Panc1 (cell line): ENCODE data around the gene EHD1.

Source experiments
- POLR2AphosphoS5 ChIP-seq: IDR thresholded peaks from 2 replicates; pipeline ENCODE4 v1.6.1; 2012; ENCODE audit warnings: mild to moderate bottlenecking, low read depth, low read length, moderate library complexity
- TF ChIP-seq, protein P1 (sequence below): fragments of 450-650 bp; IDR thresholded peaks from 2 replicates; pipeline ENCODE4 v1.5.1; 2017; ENCODE audit warnings: mild to moderate bottlenecking

DNA sequence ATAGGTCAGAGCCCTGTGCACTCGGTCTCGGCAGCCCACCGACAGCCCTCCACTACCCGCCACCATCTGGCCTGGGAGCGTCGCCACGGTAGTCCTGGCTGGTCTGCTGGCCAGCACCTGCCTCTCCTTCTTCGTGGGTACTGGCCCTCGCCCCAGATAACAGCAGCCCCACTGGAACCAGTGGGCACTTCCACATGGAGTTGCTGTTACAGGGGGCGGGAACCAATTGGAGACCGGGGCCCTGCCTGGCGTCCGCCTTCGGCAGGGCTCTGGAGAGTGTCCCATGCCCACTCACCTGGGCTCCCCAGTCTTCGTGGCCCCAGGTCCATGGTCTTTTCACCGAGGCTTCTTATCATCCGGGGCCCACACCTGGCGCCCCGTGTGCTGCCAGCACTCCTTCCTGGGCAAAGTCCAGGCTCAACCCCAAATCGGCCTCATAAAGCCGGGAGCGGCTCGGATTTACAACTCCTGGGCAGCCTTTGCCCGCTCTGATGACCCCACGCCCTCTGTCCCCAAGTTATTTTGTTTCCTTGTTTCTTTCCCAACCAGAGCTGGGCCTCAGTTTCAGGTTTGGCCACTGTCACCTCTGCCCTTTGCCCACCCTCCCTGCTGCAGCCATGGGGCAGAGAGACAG is 12.9 kb upstream of the EHD1 start:
- no peak for TF ChIP-seq POLR2AphosphoS5
- TF ChIP-seq, protein P1, sequence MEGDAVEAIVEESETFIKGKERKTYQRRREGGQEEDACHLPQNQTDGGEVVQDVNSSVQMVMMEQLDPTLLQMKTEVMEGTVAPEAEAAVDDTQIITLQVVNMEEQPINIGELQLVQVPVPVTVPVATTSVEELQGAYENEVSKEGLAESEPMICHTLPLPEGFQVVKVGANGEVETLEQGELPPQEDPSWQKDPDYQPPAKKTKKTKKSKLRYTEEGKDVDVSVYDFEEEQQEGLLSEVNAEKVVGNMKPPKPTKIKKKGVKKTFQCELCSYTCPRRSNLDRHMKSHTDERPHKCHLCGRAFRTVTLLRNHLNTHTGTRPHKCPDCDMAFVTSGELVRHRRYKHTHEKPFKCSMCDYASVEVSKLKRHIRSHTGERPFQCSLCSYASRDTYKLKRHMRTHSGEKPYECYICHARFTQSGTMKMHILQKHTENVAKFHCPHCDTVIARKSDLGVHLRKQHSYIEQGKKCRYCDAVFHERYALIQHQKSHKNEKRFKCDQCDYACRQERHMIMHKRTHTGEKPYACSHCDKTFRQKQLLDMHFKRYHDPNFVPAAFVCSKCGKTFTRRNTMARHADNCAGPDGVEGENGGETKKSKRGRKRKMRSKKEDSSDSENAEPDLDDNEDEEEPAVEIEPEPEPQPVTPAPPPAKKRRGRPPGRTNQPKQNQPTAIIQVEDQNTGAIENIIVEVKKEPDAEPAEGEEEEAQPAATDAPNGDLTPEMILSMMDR = no peak
